Testis (tissue), 2 donors: ENCODE data around the gene SNAPC2.

ENCODE experiments used
- POLR2A ChIP-seq: fragments of 450-650 bp; IDR thresholded peaks from one replicate; pipeline ENCODE4 v1.6.1; 2017; ENCODE audit warnings: antibody characterized with exemption, mild to moderate bottlenecking, moderate library complexity
- TF ChIP-seq, protein P1 (sequence below), 3 experiments: fragments of 450-650 bp in 2 of 3; fragments of 200-600 bp in 1 of 3; sonication (generic) in 1 of 3; IDR thresholded peaks; one replicate each; pipeline ENCODE4 v1.5.1; 2016 to 2019; ENCODE audit warnings: antibody characterized with exemption in 3 of 3, mild to moderate bottlenecking in 2 of 3, moderate library complexity in 1 of 3

DNA sequence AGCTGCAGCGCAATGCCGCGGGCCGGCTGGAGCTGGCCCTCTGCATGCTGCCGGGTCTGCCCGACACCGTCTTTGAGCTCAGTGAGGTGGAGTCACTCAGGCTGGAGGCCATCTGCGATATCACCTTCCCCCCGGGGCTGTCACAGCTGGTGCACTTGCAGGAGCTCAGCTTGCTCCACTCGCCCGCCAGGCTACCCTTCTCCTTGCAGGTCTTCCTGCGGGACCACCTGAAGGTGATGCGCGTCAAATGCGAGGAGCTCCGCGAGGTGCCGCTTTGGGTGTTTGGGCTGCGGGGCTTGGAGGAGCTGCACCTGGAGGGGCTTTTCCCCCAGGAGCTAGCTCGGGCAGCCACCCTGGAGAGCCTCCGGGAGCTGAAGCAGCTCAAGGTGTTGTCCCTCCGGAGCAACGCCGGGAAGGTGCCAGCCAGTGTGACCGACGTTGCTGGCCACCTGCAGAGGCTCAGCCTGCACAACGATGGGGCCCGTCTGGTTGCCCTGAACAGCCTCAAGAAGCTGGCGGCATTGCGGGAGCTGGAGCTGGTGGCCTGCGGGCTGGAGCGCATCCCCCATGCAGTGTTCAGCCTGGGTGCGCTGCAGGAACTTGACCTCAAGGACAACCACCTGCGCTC, 20.3 kb upstream of the SNAPC2 start:
- TF ChIP-seq, protein P1, sequence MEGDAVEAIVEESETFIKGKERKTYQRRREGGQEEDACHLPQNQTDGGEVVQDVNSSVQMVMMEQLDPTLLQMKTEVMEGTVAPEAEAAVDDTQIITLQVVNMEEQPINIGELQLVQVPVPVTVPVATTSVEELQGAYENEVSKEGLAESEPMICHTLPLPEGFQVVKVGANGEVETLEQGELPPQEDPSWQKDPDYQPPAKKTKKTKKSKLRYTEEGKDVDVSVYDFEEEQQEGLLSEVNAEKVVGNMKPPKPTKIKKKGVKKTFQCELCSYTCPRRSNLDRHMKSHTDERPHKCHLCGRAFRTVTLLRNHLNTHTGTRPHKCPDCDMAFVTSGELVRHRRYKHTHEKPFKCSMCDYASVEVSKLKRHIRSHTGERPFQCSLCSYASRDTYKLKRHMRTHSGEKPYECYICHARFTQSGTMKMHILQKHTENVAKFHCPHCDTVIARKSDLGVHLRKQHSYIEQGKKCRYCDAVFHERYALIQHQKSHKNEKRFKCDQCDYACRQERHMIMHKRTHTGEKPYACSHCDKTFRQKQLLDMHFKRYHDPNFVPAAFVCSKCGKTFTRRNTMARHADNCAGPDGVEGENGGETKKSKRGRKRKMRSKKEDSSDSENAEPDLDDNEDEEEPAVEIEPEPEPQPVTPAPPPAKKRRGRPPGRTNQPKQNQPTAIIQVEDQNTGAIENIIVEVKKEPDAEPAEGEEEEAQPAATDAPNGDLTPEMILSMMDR (IDR thresholded peaks at IDR 0.05): no peak
- TF ChIP-seq POLR2A: no peak
